ENCODE results near the gene ADORA1.
A peak's percentile ranks its signal among the peaks of the same experiment; 100 is the strongest.

Gene ADORA1

GRCh38 chr1:203135636-203136305, 8.2 kb downstream of the ADORA1 start:
- TF ChIP-seq CTCF (IDR thresholded peaks at IDR 0.05; ENCODE audit: low read depth, low read length): no peak
- H3K4me3 ChIP-seq (replicated peaks in 1 of 2; ENCODE audit: low read depth in 2 of 2, low read length in 2 of 2): no peak overlapping the region
- no peak for DNase-seq (ENCODE audit: low read depth in 2 of 2)

- H3K4me3 ChIP-seq (replicated peaks in 1 of 2; ENCODE audit: low read depth in 2 of 2, low read length in 2 of 2): no peak overlapping the region
- DNase-seq (ENCODE audit: low read depth in 2 of 2): no peak
- TF ChIP-seq CTCF (IDR thresholded peaks at IDR 0.05; ENCODE audit: low read depth, low read length): no peak
Measured at GRCh38 chr1:203136409-203137042, 9.0 kb downstream of the ADORA1 start.

- no peak overlapping the region for H3K4me3 ChIP-seq (replicated peaks in 1 of 2; ENCODE audit: low read depth in 2 of 2, low read length in 2 of 2)
- DNase-seq (ENCODE audit: low read depth in 2 of 2): no peak
- TF ChIP-seq CTCF (IDR thresholded peaks at IDR 0.05; ENCODE audit: low read depth, low read length): no peak
Measured at GRCh38 chr1:203137324-203137723, 9.8 kb downstream of the ADORA1 start.

- DNase-seq (ENCODE audit: low read depth in 2 of 2): no peak
- TF ChIP-seq CTCF (IDR thresholded peaks at IDR 0.05; ENCODE audit: low read depth, low read length): no peak
- H3K4me3 ChIP-seq (replicated peaks in 1 of 2; ENCODE audit: low read depth in 2 of 2, low read length in 2 of 2): no peak overlapping the region
Measured at GRCh38 chr1:203138066-203138465, 10.5 kb downstream of the ADORA1 start.

- no peak for DNase-seq (ENCODE audit: low read depth in 2 of 2)
- no peak overlapping the region for H3K4me3 ChIP-seq (replicated peaks in 1 of 2; ENCODE audit: low read depth in 2 of 2, low read length in 2 of 2)
- TF ChIP-seq CTCF (IDR thresholded peaks at IDR 0.05; ENCODE audit: low read depth, low read length): no peak
Measured at GRCh38 chr1:203139976-203140475, 12.5 kb downstream of the ADORA1 start.

GRCh38 chr1:203140743-203141520, 13.4 kb downstream of the ADORA1 start:
- H3K4me3 ChIP-seq (replicated peaks in 1 of 2; ENCODE audit: low read depth in 2 of 2, low read length in 2 of 2): no peak overlapping the region
- no peak for TF ChIP-seq CTCF (IDR thresholded peaks at IDR 0.05; ENCODE audit: low read depth, low read length)
- peak in 1 of 2 donors; percentile 17 for DNase-seq (ENCODE audit: low read depth in 2 of 2)

Measured in cardiac fibroblast (primary cell).